ENCODE results near the gene ARHGAP18. TPM values are rescaled to one million over a fixed set of nuclear protein-coding genes. Genes with fewer than 3 reads are reported as not detected.
A peak's percentile ranks its signal among the peaks of the same experiment; 100 is the strongest.

Gene ARHGAP18
- total and polyA plus RNA-seq, 7 donors = 1.6 to 6.8 (median 5.5) TPM

GRCh38 chr6:129686941-129687627, 22.9 kb downstream of the ARHGAP18 start:
- 87 to 93% (median 90%) methylated on average over 7 of the region's 7 CpGs for WGBS, 3 donors
- Histone ChIP-seq H3K4me3 (no peak overlapping the region), H3K27me3 (ENCODE audit: insufficient read depth in 3 of 3, low read length in 2 of 3) (no peaks in the 10 kb centered on the region), H3K27ac (no peak overlapping the region), H3K9me3 (no peaks in the 10 kb centered on the region), H3K36me3 (ENCODE audit: insufficient read depth in 1 of 2, low read depth in 1 of 2) (no peaks in the 10 kb centered on the region), H3K4me1 (peaks cover 64% of the 10 kb centered on the region)
- TF ChIP-seq, protein P1, sequence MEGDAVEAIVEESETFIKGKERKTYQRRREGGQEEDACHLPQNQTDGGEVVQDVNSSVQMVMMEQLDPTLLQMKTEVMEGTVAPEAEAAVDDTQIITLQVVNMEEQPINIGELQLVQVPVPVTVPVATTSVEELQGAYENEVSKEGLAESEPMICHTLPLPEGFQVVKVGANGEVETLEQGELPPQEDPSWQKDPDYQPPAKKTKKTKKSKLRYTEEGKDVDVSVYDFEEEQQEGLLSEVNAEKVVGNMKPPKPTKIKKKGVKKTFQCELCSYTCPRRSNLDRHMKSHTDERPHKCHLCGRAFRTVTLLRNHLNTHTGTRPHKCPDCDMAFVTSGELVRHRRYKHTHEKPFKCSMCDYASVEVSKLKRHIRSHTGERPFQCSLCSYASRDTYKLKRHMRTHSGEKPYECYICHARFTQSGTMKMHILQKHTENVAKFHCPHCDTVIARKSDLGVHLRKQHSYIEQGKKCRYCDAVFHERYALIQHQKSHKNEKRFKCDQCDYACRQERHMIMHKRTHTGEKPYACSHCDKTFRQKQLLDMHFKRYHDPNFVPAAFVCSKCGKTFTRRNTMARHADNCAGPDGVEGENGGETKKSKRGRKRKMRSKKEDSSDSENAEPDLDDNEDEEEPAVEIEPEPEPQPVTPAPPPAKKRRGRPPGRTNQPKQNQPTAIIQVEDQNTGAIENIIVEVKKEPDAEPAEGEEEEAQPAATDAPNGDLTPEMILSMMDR (IDR thresholded peaks at IDR 0.05) = no peak
- intact Hi-C loops (cut with DNase I) = no loop called here
- DNase-seq (no peak), ATAC-seq (no peak)

- Histone ChIP-seq H3K4me3 (no peak overlapping the region), H3K4me1 (peaks cover 58% of the 10 kb centered on the region), H3K27ac (peak overlapping the region; percentile 90), H3K36me3 (ENCODE audit: insufficient read depth in 1 of 2, low read depth in 1 of 2) (no peaks in the 10 kb centered on the region), H3K27me3 (ENCODE audit: insufficient read depth in 3 of 3, low read length in 2 of 3) (no peaks in the 10 kb centered on the region), H3K9me3 (no peaks in the 10 kb centered on the region)
- whole genome bisulfite sequencing, 3 donors = 77 to 83% (median 77%) methylated on average over 5 of the region's 5 CpGs
- intact Hi-C loops (cut with DNase I) = no loop called here
- TF ChIP-seq, protein P1 (IDR thresholded peaks at IDR 0.05) = no peak
- DNase-seq = no peak
- ATAC-seq = no peak
Observed at GRCh38 chr6:129685662-129686031, 24.3 kb downstream of the ARHGAP18 start.

GRCh38 chr6:129684903-129685661, 24.9 kb downstream of the ARHGAP18 start:
- WGBS, 3 donors = 77 to 87% (median 87%) methylated on average over 8 of the region's 8 CpGs
- peaks cover 53% of the 10 kb centered on the region for H3K4me1 ChIP-seq
- intact Hi-C loops (cut with DNase I) = no loop called here
- peak overlapping the region; percentile 90 for H3K27ac ChIP-seq
- DNase-seq = no peak
- peak in 2 of 4 donors; percentile 34 to 41 for ATAC-seq
- no peak overlapping the region for H3K4me3 ChIP-seq
- no peaks in the 10 kb centered on the region for H3K27me3 ChIP-seq (ENCODE audit: insufficient read depth in 3 of 3, low read length in 2 of 3)
- no peaks in the 10 kb centered on the region for H3K9me3 ChIP-seq
- H3K36me3 ChIP-seq (ENCODE audit: insufficient read depth in 1 of 2, low read depth in 1 of 2) = no peaks in the 10 kb centered on the region
- TF ChIP-seq, protein P1 (IDR thresholded peaks at IDR 0.05) = no peak

DNA sequence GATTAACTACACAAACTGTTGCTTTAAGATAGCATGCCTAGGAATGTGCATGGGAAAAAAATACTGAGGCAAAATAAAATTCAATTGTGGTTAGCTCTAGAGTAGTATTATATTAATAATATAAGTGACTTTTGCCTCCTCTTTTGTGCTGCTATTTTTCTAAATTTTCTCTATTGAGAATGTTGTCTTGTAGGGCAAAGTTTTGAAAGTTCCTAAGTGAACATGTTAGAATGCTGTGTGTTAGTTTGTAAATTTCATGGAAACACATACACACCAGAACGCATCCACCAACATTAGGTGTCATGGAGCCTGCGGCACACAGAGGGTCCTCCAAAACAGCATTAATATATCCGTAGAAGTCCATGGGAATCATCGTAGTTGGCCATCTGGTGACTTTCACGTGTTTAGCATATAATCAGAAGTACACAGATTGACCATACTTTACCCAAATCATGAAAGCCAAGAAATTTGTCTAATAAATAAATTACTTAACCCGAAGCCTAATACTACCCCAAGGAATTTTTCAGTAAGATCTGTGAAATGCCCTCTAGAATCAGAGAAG, 25.6 kb downstream of the ARHGAP18 start:
- 86 to 88% (median 88%) methylated on average over 6 of the region's 6 CpGs for WGBS, 3 donors
- Histone ChIP-seq H3K27me3 (ENCODE audit: insufficient read depth in 3 of 3, low read length in 2 of 3) (no peaks in the 10 kb centered on the region), H3K4me3 (peak overlapping the region; percentile 15), H3K9me3 (no peaks in the 10 kb centered on the region), H3K4me1 (peaks cover 53% of the 10 kb centered on the region), H3K36me3 (ENCODE audit: insufficient read depth in 1 of 2, low read depth in 1 of 2) (no peaks in the 10 kb centered on the region), H3K27ac (peak overlapping the region; percentile 90)
- TF ChIP-seq, protein P1 (IDR thresholded peaks at IDR 0.05) = no peak
- intact Hi-C loops (cut with DNase I) = no loop called here
- no peak for ATAC-seq
- DNase-seq = no peak

Data from psoas muscle (tissue), 8 donors.